ENCODE results near the gene RLF. TPM values are rescaled to one million over a fixed set of nuclear protein-coding genes. Genes with fewer than 3 reads are reported as not detected.
"Not testable (repeated sequence)": the region's sequence is repeated elsewhere in the genome, so short reads cannot be mapped to it uniquely, and the experiment has no call there.

RLF gene
- total RNA-seq, 3 donors from 2014 or later: 9.0 to 12.3 (median 11.0) TPM

GRCh38 chr1:40185951-40186864 is 25.0 kb downstream of the RLF start:
- Mint-ChIP-seq H3K4me1 (ENCODE audit: low read depth) (peaks cover 56% of the 10 kb centered on the region), H3K27me3 (ENCODE audit: low read depth) (no peaks in the 10 kb centered on the region), H3K4me3 (peak overlapping the region; percentile 11), H3K36me3 (ENCODE audit: insufficient read depth) (peaks cover 12% of the 10 kb centered on the region), H3K9me3 (no peaks in the 10 kb centered on the region)
- ATAC-seq: peak; percentile 97 to 99
- DNase-seq: peak; percentile 39

- Mint-ChIP-seq H3K4me1 (ENCODE audit: low read depth) (peaks cover 53% of the 10 kb centered on the region), H3K36me3 (ENCODE audit: insufficient read depth) (peaks cover 14% of the 10 kb centered on the region), H3K4me3 (no peak overlapping the region), H3K9me3 (no peaks in the 10 kb centered on the region), H3K27me3 (ENCODE audit: low read depth) (no peaks in the 10 kb centered on the region)
- DNase-seq: no peak
- no peak for ATAC-seq
Measured at GRCh38 chr1:40187399-40187798, 26.2 kb downstream of the RLF start.

- ATAC-seq; H3K4me3 Mint-ChIP-seq; H3K4me1 Mint-ChIP-seq (ENCODE audit: low read depth); H3K27me3 Mint-ChIP-seq (ENCODE audit: low read depth); H3K9me3 Mint-ChIP-seq; DNase-seq: not testable (repeated sequence)
- H3K36me3 Mint-ChIP-seq (ENCODE audit: insufficient read depth): peaks cover 24% of the 10 kb centered on the region
Measured at GRCh38 chr1:40194639-40195038, 33.5 kb downstream of the RLF start.

GRCh38 chr1:40197656-40198055 is 36.5 kb downstream of the RLF start:
- DNase-seq: no peak
- Mint-ChIP-seq H3K4me1 (ENCODE audit: low read depth) (no peaks in the 10 kb centered on the region), H3K36me3 (ENCODE audit: insufficient read depth) (peaks cover 24% of the 10 kb centered on the region), H3K4me3 (no peak overlapping the region), H3K9me3 (no peaks in the 10 kb centered on the region), H3K27me3 (ENCODE audit: low read depth) (no peaks in the 10 kb centered on the region)
- ATAC-seq: no peak

GRCh38 chr1:40199126-40199525 is 37.9 kb downstream of the RLF start:
- Mint-ChIP-seq H3K4me1 (ENCODE audit: low read depth) (no peaks in the 10 kb centered on the region), H3K4me3 (no peak overlapping the region), H3K27me3 (ENCODE audit: low read depth) (no peaks in the 10 kb centered on the region), H3K9me3 (no peaks in the 10 kb centered on the region), H3K36me3 (ENCODE audit: insufficient read depth) (peaks cover 27% of the 10 kb centered on the region)
- ATAC-seq: no peak
- no peak for DNase-seq

- ATAC-seq: no peak
- Mint-ChIP-seq H3K4me3 (no peak overlapping the region), H3K4me1 (ENCODE audit: low read depth) (peaks cover 4% of the 10 kb centered on the region), H3K36me3 (ENCODE audit: insufficient read depth) (peaks cover 41% of the 10 kb centered on the region), H3K27me3 (ENCODE audit: low read depth) (no peaks in the 10 kb centered on the region), H3K9me3 (no peaks in the 10 kb centered on the region)
- no peak for DNase-seq
Measured at GRCh38 chr1:40204856-40205255, 43.7 kb downstream of the RLF start.

- no peak for DNase-seq
- H3K27me3 Mint-ChIP-seq (ENCODE audit: low read depth): no peaks in the 10 kb centered on the region
- no peak for ATAC-seq
- no peaks in the 10 kb centered on the region for H3K9me3 Mint-ChIP-seq
- H3K4me1 Mint-ChIP-seq (ENCODE audit: low read depth): peaks cover 5% of the 10 kb centered on the region
- H3K36me3 Mint-ChIP-seq (ENCODE audit: insufficient read depth): peaks cover 46% of the 10 kb centered on the region
- no peak overlapping the region for H3K4me3 Mint-ChIP-seq
Measured at GRCh38 chr1:40210511-40211204, 49.5 kb downstream of the RLF start.

GRCh38 chr1:40218333-40218732 is 57.1 kb downstream of the RLF start:
- H3K4me1 Mint-ChIP-seq (ENCODE audit: low read depth): peaks cover 24% of the 10 kb centered on the region
- no peak for ATAC-seq
- DNase-seq: no peak
- no peaks in the 10 kb centered on the region for H3K9me3 Mint-ChIP-seq
- H3K4me3 Mint-ChIP-seq: no peak overlapping the region
- peaks cover 18% of the 10 kb centered on the region for H3K36me3 Mint-ChIP-seq (ENCODE audit: insufficient read depth)
- no peaks in the 10 kb centered on the region for H3K27me3 Mint-ChIP-seq (ENCODE audit: low read depth)

GRCh38 chr1:40221471-40221905 is 60.3 kb downstream of the RLF start:
- DNase-seq; ATAC-seq; H3K9me3 Mint-ChIP-seq; H3K4me3 Mint-ChIP-seq; H3K27me3 Mint-ChIP-seq (ENCODE audit: low read depth): not testable (repeated sequence)
- H3K4me1 Mint-ChIP-seq (ENCODE audit: low read depth): peaks cover 19% of the 10 kb centered on the region
- H3K36me3 Mint-ChIP-seq (ENCODE audit: insufficient read depth): peaks cover 16% of the 10 kb centered on the region

GRCh38 chr1:40221977-40222772 is 61.0 kb downstream of the RLF start:
- Mint-ChIP-seq H3K36me3 (ENCODE audit: insufficient read depth) (peaks cover 13% of the 10 kb centered on the region), H3K4me3 (no peak overlapping the region), H3K27me3 (ENCODE audit: low read depth) (no peaks in the 10 kb centered on the region), H3K9me3 (no peaks in the 10 kb centered on the region), H3K4me1 (ENCODE audit: low read depth) (peaks cover 18% of the 10 kb centered on the region)
- ATAC-seq (no peak), DNase-seq (no peak)

GRCh38 chr1:40224040-40224439 is 62.9 kb downstream of the RLF start:
- H3K4me3 Mint-ChIP-seq: no peak overlapping the region

GRCh38 chr1:40226192-40226591 is 65.0 kb downstream of the RLF start:
- Mint-ChIP-seq H3K27me3 (ENCODE audit: low read depth) (no peaks in the 10 kb centered on the region), H3K36me3 (ENCODE audit: insufficient read depth) (peaks cover 18% of the 10 kb centered on the region), H3K4me1 (ENCODE audit: low read depth) (peaks cover 14% of the 10 kb centered on the region), H3K9me3 (no peaks in the 10 kb centered on the region), H3K4me3 (no peak overlapping the region)
- ATAC-seq: no peak
- DNase-seq: no peak

More at GRCh38 chr1:40224040-40224439, 62.9 kb downstream of the RLF start:
- no peak for DNase-seq
- Mint-ChIP-seq H3K9me3 (no peaks in the 10 kb centered on the region), H3K4me1 (ENCODE audit: low read depth) (peaks cover 14% of the 10 kb centered on the region), H3K27me3 (ENCODE audit: low read depth) (no peaks in the 10 kb centered on the region), H3K36me3 (ENCODE audit: insufficient read depth) (peaks cover 12% of the 10 kb centered on the region)
- peak; percentile 51 to 66 for ATAC-seq

GRCh38 chr1:40232444-40232843 is 71.3 kb downstream of the RLF start:
- Mint-ChIP-seq H3K27me3 (ENCODE audit: low read depth) (no peaks in the 10 kb centered on the region), H3K4me1 (ENCODE audit: low read depth) (peaks cover 20% of the 10 kb centered on the region), H3K36me3 (ENCODE audit: insufficient read depth) (peaks cover 56% of the 10 kb centered on the region), H3K9me3 (no peaks in the 10 kb centered on the region), H3K4me3 (no peak overlapping the region)
- ATAC-seq (peak; percentile 74 to 82), DNase-seq (peak; percentile 10)

- peaks cover 18% of the 10 kb centered on the region for H3K4me1 Mint-ChIP-seq (ENCODE audit: low read depth)
- H3K4me3 Mint-ChIP-seq: no peak overlapping the region
- DNase-seq (no peak), ATAC-seq (no peak)
- peaks cover 48% of the 10 kb centered on the region for H3K36me3 Mint-ChIP-seq (ENCODE audit: insufficient read depth)
- H3K27me3 Mint-ChIP-seq (ENCODE audit: low read depth): no peaks in the 10 kb centered on the region
- no peaks in the 10 kb centered on the region for H3K9me3 Mint-ChIP-seq
Measured at GRCh38 chr1:40239626-40240025, 78.4 kb downstream of the RLF start.
